K562 (cell line): ENCODE data around the gene SOCS2. TPM values are rescaled to one million over a fixed set of nuclear protein-coding genes. Genes with fewer than 3 reads are reported as not detected.
A peak's percentile ranks its signal among the peaks of the same experiment; 100 is the strongest.

Source experiments
- ATAC-seq: fragments of 200-7000 bp; cut with Tn5 transposase; 3 replicates; pipeline ENCODE4 v1.9.1; 2020; ENCODE audit warnings: moderate library complexity
- BruUV-seq: library from RNA; stranded (reverse); fragments of 400-500 nt; replicated peaks from 2 replicates; lab custom pipeline; 2021; lab: Mats Ljungman, UMichigan
- CTCF ChIA-PET: fragments of 300-600 bp; formaldehyde crosslinking; extraction: SDS; loops from one replicate; lab custom pipeline; 2021; ENCODE audit warnings: low intra/inter-chr PET ratio; lab: Yijun Ruan, JAX
- POLR2A ChIA-PET: fragments of 300-600, 350-650 bp; sonication (Branson Sonifier 250); formaldehyde crosslinking; extraction: SDS; loops from one replicate; lab custom pipeline; 2021; ENCODE audit warnings: antibody characterized with exemption, inconsistent platforms; lab: Yijun Ruan, JAX
- DNase-seq, 4 experiments: peaks; one replicate each; pipeline versions ENCODE4 v3.0.0 to v3.0.0-alpha.2; 2011 to 2018; ENCODE audit warnings: low spot score in 3 of 4, mixed read lengths in 3 of 4; ENCODE audit errors: extremely low read depth in 1 of 4
- FAIRE-seq: peaks from 2 replicates; lab custom pipeline; 2011; peaks lifted over from hg19 to GRCh38; lab: Jason Lieb, UNC
- H2AFZ ChIP-seq: 2 replicates; pipeline ENCODE4 v1.6.0; 2011; ENCODE audit warnings: low read depth, low read length, control low read depth, inconsistent platforms
- H3K27ac ChIP-seq: fragments of 200-600 bp; 3 replicates; pipeline ENCODE4 v1.8.0; 2011; ENCODE audit warnings: low read depth, mild to moderate bottlenecking, control low read depth, inconsistent platforms, low read length, moderate library complexity, mixed read lengths; ENCODE audit errors: extremely low read depth
- H3K27me3 ChIP-seq, 2 experiments: fragments of 300-600 bp in 1 of 2; 2 replicates in 1 of 2; 3 replicates in 1 of 2; pipeline versions ENCODE4 v1.6.0 to v1.8.0; 2011; ENCODE audit warnings: inconsistent platforms in 2 of 2, low read length in 2 of 2, mild to moderate bottlenecking in 1 of 2, mixed read lengths in 1 of 2, moderate library complexity in 1 of 2; ENCODE audit not compliant: control insufficient read depth in 2 of 2, insufficient read depth in 2 of 2
- H3K36me3 ChIP-seq: fragments of 300-600 bp; 3 replicates; pipeline ENCODE4 v1.8.0; 2011; ENCODE audit warnings: mild to moderate bottlenecking, low read length, inconsistent platforms; ENCODE audit not compliant: control insufficient read depth, insufficient read depth
- H3K4me1 ChIP-seq, 2 experiments: fragments of 200-600 bp in 1 of 2; replicated peaks in 1 of 2; 2 replicates in 1 of 2; 3 replicates in 1 of 2; pipeline versions ENCODE4 v1.5.1 to v1.8.0; 2011; ENCODE audit warnings: inconsistent platforms in 2 of 2, low read length in 2 of 2, mild to moderate bottlenecking in 1 of 2, mixed read lengths in 1 of 2, moderate library complexity in 1 of 2; ENCODE audit not compliant: control insufficient read depth in 2 of 2, insufficient read depth in 2 of 2
- H3K4me2 ChIP-seq: 2 replicates; pipeline ENCODE4 v1.6.1; 2011; ENCODE audit warnings: low read length, control low read depth, inconsistent platforms, mixed read lengths; ENCODE audit not compliant: insufficient read depth
- H3K4me3 ChIP-seq: fragments of 200-600 bp; sonication (generic), shearing (Covaris generic); 2 replicates; pipeline ENCODE4 v1.5.1; 2016; ENCODE audit warnings: control low read depth, inconsistent platforms
- H3K79me2 ChIP-seq: fragments of 200-600 bp; 3 replicates; pipeline ENCODE4 v1.8.0; 2011; ENCODE audit warnings: low read length, inconsistent platforms; ENCODE audit not compliant: control insufficient read depth, insufficient read depth
- H3K9ac ChIP-seq, 2 experiments: 2 replicates each; pipeline versions ENCODE4 v1.6.0 to v1.6.1; 2011; ENCODE audit warnings: low read depth in 2 of 2, low read length in 2 of 2, control low read depth in 1 of 2, inconsistent platforms in 1 of 2, mild to moderate bottlenecking in 1 of 2, mixed read lengths in 1 of 2; ENCODE audit not compliant: insufficient read depth in 1 of 2
- H3K9me1 ChIP-seq: one replicate; pipeline ENCODE4 v1.6.0; 2011; ENCODE audit warnings: inconsistent platforms, mild to moderate bottlenecking, low read length, moderate library complexity; ENCODE audit not compliant: control insufficient read depth, insufficient read depth
- H3K9me3 ChIP-seq: replicated peaks from 2 replicates; pipeline ENCODE4 v1.5.1; 2011; ENCODE audit warnings: low read depth, low read length, inconsistent platforms; ENCODE audit not compliant: control insufficient read depth, insufficient read depth
- H4K20me1 ChIP-seq: replicated peaks from 2 replicates; pipeline ENCODE4 v1.6.1; 2011; ENCODE audit warnings: low read length, inconsistent platforms, mixed read lengths; ENCODE audit not compliant: control insufficient read depth, insufficient read depth
- FOXK2 ChIP-seq, 2 experiments: fragments of 450-650 bp; IDR thresholded peaks in 1 of 2; conservative IDR thresholded peaks in 1 of 2; 2 replicates each; pipeline ENCODE4 v1.6.1; 2016; ENCODE audit warnings: low read depth in 2 of 2, mild to moderate bottlenecking in 1 of 2
- HNRNPH1 ChIP-seq: fragments of 200-400 bp; formaldehyde crosslinking; optimal IDR thresholded peaks from 2 replicates; pipeline ENCODE3; 2017; ENCODE audit warnings: low read depth, mild to moderate bottlenecking, low read length, moderate library complexity
- NCOA1 ChIP-seq: fragments of 450-650 bp; IDR thresholded peaks from 2 replicates; pipeline ENCODE4 v1.6.1; 2016; ENCODE audit warnings: low read depth
- RAD21 ChIP-seq, 2 experiments: fragments of 250-450 bp in 1 of 2; fragments of 450-650 bp in 1 of 2; sonication (Bioruptor Pico) in 1 of 2; formaldehyde crosslinking in 1 of 2; IDR thresholded peaks in 1 of 2; conservative IDR thresholded peaks in 1 of 2; 2 replicates each; pipeline versions ENCODE4 v1.4.0 to v1.8.0; 2020 to 2022; ENCODE audit warnings: mild to moderate bottlenecking in 2 of 2, moderate library complexity in 1 of 2
- SIN3A ChIP-seq, 2 experiments: fragments of 150-350 bp in 1 of 2; IDR thresholded peaks; 2 replicates each; pipeline ENCODE4 v1.6.1; 2011 to 2016; ENCODE audit warnings: borderline replicate concordance in 2 of 2, low read depth in 2 of 2, low read length in 2 of 2, mild to moderate bottlenecking in 2 of 2, moderate library complexity in 2 of 2; ENCODE audit not compliant: control insufficient read depth in 1 of 2
- TEAD1 ChIP-seq, 2 experiments: fragments of 450-650 bp in 1 of 2; sonication (generic) in 1 of 2; formaldehyde crosslinking; IDR thresholded peaks; 2 replicates each; pipeline versions ENCODE4 v1.4.0 to v1.8.0; 2020 to 2022; ENCODE audit warnings: mild to moderate bottlenecking in 2 of 2, missing genetic modification reagents in 1 of 2
- ZNF217 ChIP-seq: sonication (generic); formaldehyde crosslinking; IDR thresholded peaks from 2 replicates; pipeline ENCODE4 v1.8.0; 2022; ENCODE audit warnings: mild to moderate bottlenecking, missing genetic modification reagents
- ZNF324 ChIP-seq: fragments of 250-450 bp; sonication (Bioruptor Pico); IDR thresholded peaks from 2 replicates; pipeline ENCODE4 v1.4.0; 2020; ENCODE audit warnings: mild to moderate bottlenecking
- ZNF76 ChIP-seq: fragments of 250-450 bp; sonication (Bioruptor Pico); IDR thresholded peaks from 2 replicates; pipeline ENCODE4 v1.4.0; 2020; ENCODE audit warnings: mild to moderate bottlenecking, moderate library complexity, borderline replicate concordance
- ZNF830 ChIP-seq: fragments of 250-450 bp; sonication (Bioruptor Pico); IDR thresholded peaks from 2 replicates; pipeline ENCODE4 v1.5.0; 2021; ENCODE audit warnings: mild to moderate bottlenecking
- in situ Hi-C: fragments of 300-500 bp; cut with MboI; formaldehyde crosslinking; loops from 4 replicates; pipeline ENCODE4 v1.15.0; 2018; ENCODE audit warnings: inconsistent platforms, mixed read lengths
- intact Hi-C: fragments of 100-400 bp; cut with micrococcal nuclease; formaldehyde crosslinking; loops from 2 replicates; pipeline ENCODE4 v1.14.2; 2022
- polyA plus RNA-seq, 8 experiments: library from polyadenylated mRNA; depleted of rRNA in 4 of 8; stranded (reverse) in 5 of 8; unstranded in 3 of 8; fragments of >200 nt; fragmentation: Nextera tagmentation in 2 of 8; fragmentation: Illumina TruSeq in 1 of 8; extraction: Ambion mirVana in 2 of 8; extraction: Trizol in 1 of 8; gene quantifications; 2 replicates each; pipeline versions ENCODE4 v1.2.1 to v1.2.3, GENCODE V29; 2011 to 2014; ENCODE audit warnings: inconsistent platforms in 1 of 8, missing spikeins in 1 of 8
- total RNA-seq, 7 experiments: library from RNA; depleted of rRNA in 6 of 7; stranded (reverse); fragments of >200 nt in 6 of 7; fragmentation: Illumina TruSeq in 2 of 7; extraction: Trizol in 2 of 7; gene quantifications; 2 replicates each; pipeline versions ENCODE4 v1.2.1 to v1.2.3, GENCODE V29; 2011 to 2021; ENCODE audit warnings: low replicate concordance in 1 of 7
- TF ChIP-seq, protein P1 (sequence below): sonication (generic); formaldehyde crosslinking; IDR thresholded peaks from 2 replicates; pipeline ENCODE4 v1.8.1; 2023; ENCODE audit warnings: mild to moderate bottlenecking, missing genetic modification reagents
- TF ChIP-seq, protein P2 (sequence below): conservative IDR thresholded peaks from 2 replicates; pipeline ENCODE4 v1.6.1; 2011; ENCODE audit warnings: low read depth, mild to moderate bottlenecking, low read length; ENCODE audit not compliant: control insufficient read depth
- TF ChIP-seq, protein P3 (sequence below), 3 experiments: IDR thresholded peaks in 2 of 3; conservative IDR thresholded peaks in 1 of 3; 2 replicates each; pipeline ENCODE4 v1.5.1; 2011 to 2012; ENCODE audit warnings: low read length in 3 of 3, mild to moderate bottlenecking in 3 of 3, control low read depth in 2 of 3, improper control_type of control experiment in 1 of 3, inconsistent platforms in 1 of 3, low read depth in 1 of 3, mixed read lengths in 1 of 3, moderate library complexity in 1 of 3; ENCODE audit not compliant: insufficient read depth in 2 of 3
- TF ChIP-seq, protein P4 (sequence below), 2 experiments: fragments of 200-800 bp in 1 of 2; sonication (Bioruptor generic) in 1 of 2; sonication (generic) in 1 of 2; formaldehyde crosslinking in 1 of 2; IDR thresholded peaks in 1 of 2; conservative IDR thresholded peaks in 1 of 2; 2 replicates each; pipeline versions ENCODE4 v1.5.0 to v1.6.1; 2016 to 2020; ENCODE audit warnings: missing compliant biosample characterization in 1 of 2, missing genetic modification characterization in 1 of 2, missing genetic modification reagents in 1 of 2

The SOCS2 gene
- total and polyA plus RNA-seq, 9 of the 15 experiments (the other 6 are each of a cell fraction or from before 2014, with no cell fraction given) = 37.0 to 162 (median 98.7) TPM

DNA sequence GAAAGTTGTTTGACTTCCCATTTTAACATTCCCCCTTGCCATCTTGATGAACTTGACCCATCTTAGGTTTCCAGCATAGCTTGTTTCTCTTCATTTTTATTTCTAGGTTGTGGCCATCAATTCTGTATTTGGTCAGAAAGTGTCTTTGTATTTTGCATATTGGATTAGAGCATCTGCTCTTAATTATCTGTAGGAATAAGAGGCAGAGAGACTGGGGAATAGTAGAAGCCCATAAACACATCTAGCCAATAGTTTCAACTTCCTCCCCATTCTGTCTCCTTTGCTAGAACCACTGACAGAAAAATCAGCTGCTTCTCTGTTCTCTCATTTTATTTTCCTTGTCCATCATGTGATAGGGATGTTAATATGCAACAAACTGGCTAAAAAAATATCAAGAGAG lies 8.2 kb downstream of the SOCS2 start:
- peak; percentile 29 for FAIRE-seq
- POLR2A ChIA-PET = interaction anchor here (0.6 to 5.5 kb wide), 5 partner anchors 8 to 522 kb away, joined by 3 to 23 read pairs (median 6); partner anchors contain the start of genes CRADD and SOCS2
- peaks cover 62% of the 10 kb centered on the region for H3K36me3 ChIP-seq
- TF ChIP-seq, protein P1, sequence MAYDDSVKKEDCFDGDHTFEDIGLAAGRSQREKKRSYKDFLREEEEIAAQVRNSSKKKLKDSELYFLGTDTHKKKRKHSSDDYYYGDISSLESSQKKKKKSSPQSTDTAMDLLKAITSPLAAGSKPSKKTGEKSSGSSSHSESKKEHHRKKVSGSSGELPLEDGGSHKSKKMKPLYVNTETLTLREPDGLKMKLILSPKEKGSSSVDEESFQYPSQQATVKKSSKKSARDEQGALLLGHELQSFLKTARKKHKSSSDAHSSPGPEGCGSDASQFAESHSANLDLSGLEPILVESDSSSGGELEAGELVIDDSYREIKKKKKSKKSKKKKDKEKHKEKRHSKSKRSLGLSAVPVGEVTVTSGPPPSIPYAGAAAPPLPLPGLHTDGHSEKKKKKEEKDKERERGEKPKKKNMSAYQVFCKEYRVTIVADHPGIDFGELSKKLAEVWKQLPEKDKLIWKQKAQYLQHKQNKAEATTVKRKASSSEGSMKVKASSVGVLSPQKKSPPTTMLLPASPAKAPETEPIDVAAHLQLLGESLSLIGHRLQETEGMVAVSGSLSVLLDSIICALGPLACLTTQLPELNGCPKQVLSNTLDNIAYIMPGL = no peak
- no peak for TF ChIP-seq TEAD1 (CRISPR knock-in tag; IDR thresholded peaks at IDR 0.05)
- no peak for TF ChIP-seq ZNF324 (CRISPR knock-in tag)
- no peak for TF ChIP-seq SIN3A (IDR thresholded peaks at IDR 0.05; ENCODE audit: borderline replicate concordance in 2 of 2, control insufficient read depth in 1 of 2, low read depth in 2 of 2, low read length in 2 of 2)
- TF ChIP-seq, protein P2, sequence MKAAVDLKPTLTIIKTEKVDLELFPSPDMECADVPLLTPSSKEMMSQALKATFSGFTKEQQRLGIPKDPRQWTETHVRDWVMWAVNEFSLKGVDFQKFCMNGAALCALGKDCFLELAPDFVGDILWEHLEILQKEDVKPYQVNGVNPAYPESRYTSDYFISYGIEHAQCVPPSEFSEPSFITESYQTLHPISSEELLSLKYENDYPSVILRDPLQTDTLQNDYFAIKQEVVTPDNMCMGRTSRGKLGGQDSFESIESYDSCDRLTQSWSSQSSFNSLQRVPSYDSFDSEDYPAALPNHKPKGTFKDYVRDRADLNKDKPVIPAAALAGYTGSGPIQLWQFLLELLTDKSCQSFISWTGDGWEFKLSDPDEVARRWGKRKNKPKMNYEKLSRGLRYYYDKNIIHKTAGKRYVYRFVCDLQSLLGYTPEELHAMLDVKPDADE = no peak
- no peak for TF ChIP-seq FOXK2 (conservative IDR thresholded peaks at IDR 0.05 in 1 of 2, IDR thresholded peaks at IDR 0.05 in 1 of 2; ENCODE audit: low read depth in 2 of 2)
- TF ChIP-seq NCOA1 = no peak
- no peak for TF ChIP-seq HNRNPH1
- TF ChIP-seq RAD21 (CRISPR knock-in tag; conservative IDR thresholded peaks at IDR 0.05 in 1 of 2, IDR thresholded peaks at IDR 0.05 in 1 of 2) = no peak
- TF ChIP-seq ZNF217 (CRISPR knock-in tag) = no peak
- TF ChIP-seq, protein P3, sequence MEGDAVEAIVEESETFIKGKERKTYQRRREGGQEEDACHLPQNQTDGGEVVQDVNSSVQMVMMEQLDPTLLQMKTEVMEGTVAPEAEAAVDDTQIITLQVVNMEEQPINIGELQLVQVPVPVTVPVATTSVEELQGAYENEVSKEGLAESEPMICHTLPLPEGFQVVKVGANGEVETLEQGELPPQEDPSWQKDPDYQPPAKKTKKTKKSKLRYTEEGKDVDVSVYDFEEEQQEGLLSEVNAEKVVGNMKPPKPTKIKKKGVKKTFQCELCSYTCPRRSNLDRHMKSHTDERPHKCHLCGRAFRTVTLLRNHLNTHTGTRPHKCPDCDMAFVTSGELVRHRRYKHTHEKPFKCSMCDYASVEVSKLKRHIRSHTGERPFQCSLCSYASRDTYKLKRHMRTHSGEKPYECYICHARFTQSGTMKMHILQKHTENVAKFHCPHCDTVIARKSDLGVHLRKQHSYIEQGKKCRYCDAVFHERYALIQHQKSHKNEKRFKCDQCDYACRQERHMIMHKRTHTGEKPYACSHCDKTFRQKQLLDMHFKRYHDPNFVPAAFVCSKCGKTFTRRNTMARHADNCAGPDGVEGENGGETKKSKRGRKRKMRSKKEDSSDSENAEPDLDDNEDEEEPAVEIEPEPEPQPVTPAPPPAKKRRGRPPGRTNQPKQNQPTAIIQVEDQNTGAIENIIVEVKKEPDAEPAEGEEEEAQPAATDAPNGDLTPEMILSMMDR (IDR thresholded peaks at IDR 0.05 in 2 of 3, conservative IDR thresholded peaks at IDR 0.05 in 1 of 3; ENCODE audit: insufficient read depth in 2 of 3, low read depth in 1 of 3, low read length in 3 of 3) = no peak
- no peak for TF ChIP-seq ZNF76 (CRISPR knock-in tag)
- TF ChIP-seq, protein P4, sequence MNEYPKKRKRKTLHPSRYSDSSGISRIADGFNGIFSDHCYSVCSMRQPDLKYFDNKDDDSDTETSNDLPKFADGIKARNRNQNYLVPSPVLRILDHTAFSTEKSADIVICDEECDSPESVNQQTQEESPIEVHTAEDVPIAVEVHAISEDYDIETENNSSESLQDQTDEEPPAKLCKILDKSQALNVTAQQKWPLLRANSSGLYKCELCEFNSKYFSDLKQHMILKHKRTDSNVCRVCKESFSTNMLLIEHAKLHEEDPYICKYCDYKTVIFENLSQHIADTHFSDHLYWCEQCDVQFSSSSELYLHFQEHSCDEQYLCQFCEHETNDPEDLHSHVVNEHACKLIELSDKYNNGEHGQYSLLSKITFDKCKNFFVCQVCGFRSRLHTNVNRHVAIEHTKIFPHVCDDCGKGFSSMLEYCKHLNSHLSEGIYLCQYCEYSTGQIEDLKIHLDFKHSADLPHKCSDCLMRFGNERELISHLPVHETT (CRISPR knock-in tag; conservative IDR thresholded peaks at IDR 0.05 in 1 of 2, IDR thresholded peaks at IDR 0.05 in 1 of 2) = no peak
- TF ChIP-seq ZNF830 (CRISPR knock-in tag) = no peak
- TF ChIP-seq, all 486 proteins: peak for 0
- ATAC-seq (no peak), DNase-seq (no peak)
- CTCF ChIA-PET = no interaction called here
- Histone ChIP-seq H3K79me2 (peaks cover 35% of the 10 kb centered on the region), H2AFZ (no peak overlapping the region), H3K27me3 (no peaks in the 10 kb centered on the region), H3K9me1 (no peaks in the 10 kb centered on the region), H3K4me3 (no peak overlapping the region), H3K27ac (no peak overlapping the region), H3K9me3 (no peaks in the 10 kb centered on the region), H3K4me2 (no peak overlapping the region), H4K20me1 (no peaks in the 10 kb centered on the region), H3K4me1 (0 out of 5 replicates have a peak, but pooled peaks cover 0 to 6% of the 10 kb centered on the region in 2 experiments), H3K9ac (no peak overlapping the region)
- no TSS peak for BruUV-seq
- intact Hi-C loops (no loop called here), in situ Hi-C loops (no loop called here)
